Epithelial cell of umbilical artery (primary cell): ENCODE results near the gene LDB3. TPM values are rescaled to one million over a fixed set of nuclear protein-coding genes. Genes with fewer than 3 reads are reported as not detected.

Source experiments
- total RNA-seq: library from RNA; depleted of rRNA; stranded (reverse); fragments of >200 nt; gene quantifications from 2 replicates; pipeline ENCODE4 v1.2.3, GENCODE V29; 2014

The LDB3 gene, protein sequence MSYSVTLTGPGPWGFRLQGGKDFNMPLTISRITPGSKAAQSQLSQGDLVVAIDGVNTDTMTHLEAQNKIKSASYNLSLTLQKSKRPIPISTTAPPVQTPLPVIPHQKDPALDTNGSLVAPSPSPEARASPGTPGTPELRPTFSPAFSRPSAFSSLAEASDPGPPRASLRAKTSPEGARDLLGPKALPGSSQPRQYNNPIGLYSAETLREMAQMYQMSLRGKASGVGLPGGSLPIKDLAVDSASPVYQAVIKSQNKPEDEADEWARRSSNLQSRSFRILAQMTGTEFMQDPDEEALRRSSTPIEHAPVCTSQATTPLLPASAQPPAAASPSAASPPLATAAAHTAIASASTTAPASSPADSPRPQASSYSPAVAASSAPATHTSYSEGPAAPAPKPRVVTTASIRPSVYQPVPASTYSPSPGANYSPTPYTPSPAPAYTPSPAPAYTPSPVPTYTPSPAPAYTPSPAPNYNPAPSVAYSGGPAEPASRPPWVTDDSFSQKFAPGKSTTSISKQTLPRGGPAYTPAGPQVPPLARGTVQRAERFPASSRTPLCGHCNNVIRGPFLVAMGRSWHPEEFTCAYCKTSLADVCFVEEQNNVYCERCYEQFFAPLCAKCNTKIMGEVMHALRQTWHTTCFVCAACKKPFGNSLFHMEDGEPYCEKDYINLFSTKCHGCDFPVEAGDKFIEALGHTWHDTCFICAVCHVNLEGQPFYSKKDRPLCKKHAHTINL
- total RNA-seq: not detected in 2 replicates

DNA sequence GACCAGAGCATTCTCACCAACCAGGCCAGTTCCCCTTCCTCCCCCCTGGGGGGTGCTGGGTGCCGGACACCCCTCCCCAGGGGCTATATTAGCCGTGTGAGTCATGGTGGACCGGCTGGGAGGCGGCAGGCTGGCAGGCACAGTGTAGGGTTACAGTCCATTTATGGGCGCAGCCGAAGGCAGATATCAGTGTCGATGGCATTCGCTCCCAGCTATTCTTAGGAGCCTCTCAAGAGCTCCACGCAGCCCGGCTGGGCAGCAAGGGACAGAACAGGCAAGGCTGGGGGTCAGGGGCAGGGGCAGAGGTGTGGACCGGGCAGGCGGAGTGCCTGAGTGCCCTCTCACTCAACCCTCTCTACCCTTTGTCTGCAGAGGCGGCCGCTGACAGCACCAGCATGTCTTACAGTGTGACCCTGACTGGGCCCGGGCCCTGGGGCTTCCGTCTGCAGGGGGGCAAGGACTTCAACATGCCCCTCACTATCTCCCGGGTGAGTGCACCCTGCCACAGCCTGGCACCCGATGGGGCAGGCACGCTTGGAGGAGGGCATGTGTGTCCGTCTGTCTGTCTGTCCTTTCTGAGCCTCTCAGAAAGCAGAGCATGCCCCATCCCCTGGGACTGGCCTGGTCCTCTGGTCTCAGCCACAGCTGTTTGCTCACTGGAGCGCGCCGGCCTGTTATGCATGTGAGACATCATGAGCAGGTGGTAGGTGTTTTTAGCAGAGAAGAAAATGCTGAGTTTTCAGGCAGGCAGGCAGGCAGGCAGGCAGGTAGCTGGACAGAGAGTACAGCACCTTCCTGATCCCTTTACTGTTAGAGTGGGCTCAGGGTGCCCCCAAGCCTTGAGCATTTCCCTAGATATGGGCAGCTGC lies at the start of gene LDB3:
TSS of gene LDB3 (plus strand) at position 215 of the 869 bp plus-strand sequence. CDS start at position 396, 181 bp downstream.

DNA sequence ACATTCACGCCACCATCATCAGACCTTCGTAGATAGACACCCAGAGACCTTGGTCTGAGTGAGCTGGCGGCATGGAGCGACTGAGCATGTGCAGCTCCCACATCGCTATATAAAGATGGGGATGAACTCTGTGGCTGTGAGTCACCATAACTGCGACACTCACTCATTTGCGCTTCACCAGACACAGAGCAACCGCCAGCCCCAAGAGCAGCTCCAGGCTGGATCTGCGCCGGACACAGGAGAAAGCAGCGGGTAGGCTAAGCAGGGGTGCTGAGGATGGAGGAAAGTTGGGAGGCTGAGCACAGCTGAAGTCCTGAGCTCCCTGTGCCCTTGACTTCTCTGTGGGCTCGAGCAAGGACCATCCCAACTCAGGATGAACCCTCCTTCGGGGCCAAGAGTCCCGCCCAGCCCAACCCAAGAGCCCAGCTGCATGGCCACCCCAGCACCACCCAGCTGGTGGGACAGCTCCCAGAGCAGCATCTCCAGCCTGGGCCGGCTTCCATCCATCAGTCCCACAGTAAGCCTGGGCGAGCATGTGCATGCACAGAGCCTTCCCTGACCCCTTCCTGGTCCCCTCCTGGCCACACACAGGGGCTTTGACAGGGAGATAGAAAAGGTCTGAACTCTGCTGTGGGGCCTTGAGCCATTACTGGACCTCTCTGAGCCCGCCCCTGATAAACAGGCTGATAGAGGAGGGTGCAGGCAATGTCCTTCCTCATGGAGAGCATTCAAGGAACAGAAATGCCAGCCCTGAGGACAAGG lies 13.7 kb upstream of the LDB3 start, which contains the start of gene OPN4:
TSS of gene OPN4 (plus strand) at position 137 of the 762 bp plus-strand sequence. CDS start at position 374, 237 bp downstream.

DNA sequence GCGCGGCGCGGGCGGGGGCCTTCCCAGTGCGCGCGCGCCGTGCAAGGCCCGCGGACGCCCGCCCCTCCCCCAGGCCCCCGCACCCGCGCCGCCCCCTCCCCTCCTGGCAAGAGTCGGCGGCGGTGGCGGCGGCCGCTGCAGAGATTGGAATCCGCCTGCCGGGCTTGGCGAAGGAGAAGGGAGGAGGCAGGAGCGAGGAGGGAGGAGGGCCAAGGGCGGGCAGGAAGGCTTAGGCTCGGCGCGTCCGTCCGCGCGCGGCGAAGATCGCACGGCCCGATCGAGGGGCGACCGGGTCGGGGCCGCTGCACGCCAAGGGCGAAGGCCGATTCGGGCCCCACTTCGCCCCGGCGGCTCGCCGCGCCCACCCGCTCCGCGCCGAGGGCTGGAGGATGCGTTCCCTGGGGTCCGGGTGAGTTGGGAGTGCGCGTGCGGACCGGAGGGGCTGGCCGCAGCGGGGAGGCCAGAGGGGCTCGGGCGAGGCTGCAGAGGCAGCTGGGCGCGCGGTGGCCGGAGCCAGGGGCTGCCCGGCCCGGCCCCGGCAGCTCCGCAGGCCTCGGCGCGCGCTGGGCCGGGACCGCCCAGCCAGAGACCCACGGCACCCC lies 88.3 kb downstream of the LDB3 start, which contains the start of gene BMPR1A:
TSS of gene BMPR1A (plus strand) at position 109 of the 602 bp plus-strand sequence. CDS start 119,400 bp downstream, outside the sequence.

Other genes starting within 250 kb of the LDB3 start
- 45.1 and 52.3 TPM in 2 replicates for gene WAPL, start 146.7 kb upstream of the LDB3 start, total RNA-seq
- not detected in 2 replicates for gene OPN4, start 14.0 kb upstream of the LDB3 start, total RNA-seq
- gene BMPR1A, start 88.1 kb downstream of the LDB3 start, total RNA-seq: 0.46 and 0.65 TPM in 2 replicates